Measurements from ENCODE around the gene KLHL42.
"Not testable (repeated sequence)": the region's sequence is repeated elsewhere in the genome, so short reads cannot be mapped to it uniquely, and the experiment has no call there.

DNA sequence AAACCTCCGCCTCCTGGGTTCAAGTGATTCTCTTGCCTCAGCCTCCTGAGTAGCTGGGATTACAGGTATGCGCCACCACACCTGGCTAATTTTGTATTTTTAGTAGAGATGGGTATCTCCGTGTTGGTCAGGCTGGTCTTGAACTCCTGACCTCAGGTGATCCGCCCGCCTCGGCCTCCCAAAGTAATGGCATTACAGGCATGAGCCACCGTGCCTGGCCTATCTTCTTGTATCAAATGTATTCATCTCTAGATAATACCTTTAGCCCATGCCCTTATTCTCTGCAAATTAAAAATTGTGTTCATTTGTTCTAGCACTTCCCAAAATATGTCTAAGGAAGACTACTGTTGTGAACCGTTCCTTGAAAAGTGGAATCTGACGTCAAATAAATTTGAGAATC, 45.7 kb upstream of the KLHL42 start:
- TF ChIP-seq, protein P1, sequence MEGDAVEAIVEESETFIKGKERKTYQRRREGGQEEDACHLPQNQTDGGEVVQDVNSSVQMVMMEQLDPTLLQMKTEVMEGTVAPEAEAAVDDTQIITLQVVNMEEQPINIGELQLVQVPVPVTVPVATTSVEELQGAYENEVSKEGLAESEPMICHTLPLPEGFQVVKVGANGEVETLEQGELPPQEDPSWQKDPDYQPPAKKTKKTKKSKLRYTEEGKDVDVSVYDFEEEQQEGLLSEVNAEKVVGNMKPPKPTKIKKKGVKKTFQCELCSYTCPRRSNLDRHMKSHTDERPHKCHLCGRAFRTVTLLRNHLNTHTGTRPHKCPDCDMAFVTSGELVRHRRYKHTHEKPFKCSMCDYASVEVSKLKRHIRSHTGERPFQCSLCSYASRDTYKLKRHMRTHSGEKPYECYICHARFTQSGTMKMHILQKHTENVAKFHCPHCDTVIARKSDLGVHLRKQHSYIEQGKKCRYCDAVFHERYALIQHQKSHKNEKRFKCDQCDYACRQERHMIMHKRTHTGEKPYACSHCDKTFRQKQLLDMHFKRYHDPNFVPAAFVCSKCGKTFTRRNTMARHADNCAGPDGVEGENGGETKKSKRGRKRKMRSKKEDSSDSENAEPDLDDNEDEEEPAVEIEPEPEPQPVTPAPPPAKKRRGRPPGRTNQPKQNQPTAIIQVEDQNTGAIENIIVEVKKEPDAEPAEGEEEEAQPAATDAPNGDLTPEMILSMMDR (conservative IDR thresholded peaks at IDR 0.05; ENCODE audit: low read length) = not testable (repeated sequence)
- not testable (repeated sequence) for TF ChIP-seq EZH2phosphoT487 (IDR thresholded peaks at IDR 0.05; ENCODE audit: borderline replicate concordance, low read depth, low read length)
